A549 (cell line): Measurements from ENCODE around the gene TRPM2.

Source experiments
- CTCF ChIP-seq: fragments of >200 bp; sonication (Bioruptor Twin); formaldehyde crosslinking; IDR thresholded peaks from 3 replicates; pipeline ENCODE4 v1.5.1; 2016
- KDM1A ChIP-seq: fragments of 200-600 bp; sonication (generic); IDR thresholded peaks from 2 replicates; pipeline ENCODE4 v1.6.1; 2016; ENCODE audit warnings: low read depth, mild to moderate bottlenecking
- NFE2L2 ChIP-seq: fragments of 150-350 bp; conservative IDR thresholded peaks from 2 replicates; pipeline ENCODE4 v1.6.1; 2014; ENCODE audit warnings: low read length
- RAD21 ChIP-seq, 2 experiments: fragments of >200 bp in 1 of 2; sonication (Bioruptor Twin) in 1 of 2; formaldehyde crosslinking in 1 of 2; IDR thresholded peaks in 1 of 2; conservative IDR thresholded peaks in 1 of 2; 2 replicates in 1 of 2; 3 replicates in 1 of 2; pipeline ENCODE4 v1.6.1; 2012 to 2018; ENCODE audit warnings: inconsistent platforms in 1 of 2
- REST ChIP-seq: fragments of 200-600 bp; sonication (generic); IDR thresholded peaks from 2 replicates; pipeline ENCODE4 v1.6.1; 2016; ENCODE audit warnings: antibody characterized with exemption, mild to moderate bottlenecking, moderate library complexity

GRCh38 chr21:44338971-44339910 lies 14.2 kb upstream of the TRPM2 start, which contains the start of gene CFAP410:
- no peak for TF ChIP-seq KDM1A
- no peak for TF ChIP-seq CTCF
- no peak for TF ChIP-seq REST
- TF ChIP-seq RAD21 (conservative IDR thresholded peaks at IDR 0.05 in 1 of 2, IDR thresholded peaks at IDR 0.05 in 1 of 2), result no peak; a peak in 1 of 5 replicates
- no peak for TF ChIP-seq NFE2L2
